Inferior parietal cortex (tissue), 1 donor: ENCODE measurements around the gene WDFY3.

Source experiments
- DNase-seq: peaks from one replicate; pipeline ENCODE4 v3.0.0-alpha.2; 2016; ENCODE audit errors: extremely low spot score

Gene WDFY3

GRCh38 chr4:84796394-84796793 is 170.1 kb downstream of the WDFY3 start:
- DNase-seq: no peak

GRCh38 chr4:84792366-84793301 is 173.9 kb downstream of the WDFY3 start:
- no peak for DNase-seq

GRCh38 chr4:84790769-84791565 is 175.5 kb downstream of the WDFY3 start:
- no peak for DNase-seq

GRCh38 chr4:84786478-84786877 is 180.0 kb downstream of the WDFY3 start:
- DNase-seq: no peak

DNA sequence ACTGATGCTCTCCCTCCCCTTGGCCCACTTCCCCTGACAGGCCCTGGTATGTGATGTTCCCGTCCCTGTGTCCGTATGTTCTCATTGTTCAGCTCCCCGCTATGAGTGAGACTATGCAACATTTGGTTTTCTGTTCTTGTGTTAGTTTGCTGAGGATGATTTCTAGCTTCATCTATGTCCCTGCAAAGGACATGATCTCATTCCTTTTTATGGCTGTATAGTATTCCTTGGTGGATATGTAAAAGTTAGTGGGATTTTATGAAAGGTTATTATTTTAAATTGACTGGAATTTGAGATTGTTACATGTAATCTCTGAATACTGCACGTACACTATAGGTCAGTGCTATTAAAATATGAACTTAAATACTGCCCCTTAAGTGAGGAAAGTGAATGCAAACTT is 184.0 kb downstream of the WDFY3 start:
- no peak for DNase-seq

GRCh38 chr4:84780719-84781118 is 185.8 kb downstream of the WDFY3 start:
- DNase-seq: no peak

DNA sequence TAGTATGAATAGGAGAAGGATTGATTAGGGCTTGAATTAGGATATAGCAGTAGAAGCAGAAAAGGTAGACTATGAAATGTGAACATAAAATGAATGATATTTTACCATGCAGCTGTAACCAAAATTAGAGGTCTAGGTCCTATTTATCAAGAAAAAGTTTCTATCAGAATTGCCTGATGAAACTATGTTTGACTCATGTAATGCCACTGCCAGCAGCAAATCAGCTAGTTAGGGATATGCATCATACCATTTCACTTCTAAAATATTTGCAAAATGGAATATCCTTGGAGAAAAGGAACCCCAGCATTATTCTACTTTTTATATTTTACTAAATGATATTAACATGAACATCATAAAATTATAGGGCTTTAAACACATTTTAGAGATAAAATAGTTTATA is 188.4 kb downstream of the WDFY3 start:
- no peak for DNase-seq

- no peak for DNase-seq
Measured at GRCh38 chr4:84767168-84767567, 199.3 kb downstream of the WDFY3 start.

DNA sequence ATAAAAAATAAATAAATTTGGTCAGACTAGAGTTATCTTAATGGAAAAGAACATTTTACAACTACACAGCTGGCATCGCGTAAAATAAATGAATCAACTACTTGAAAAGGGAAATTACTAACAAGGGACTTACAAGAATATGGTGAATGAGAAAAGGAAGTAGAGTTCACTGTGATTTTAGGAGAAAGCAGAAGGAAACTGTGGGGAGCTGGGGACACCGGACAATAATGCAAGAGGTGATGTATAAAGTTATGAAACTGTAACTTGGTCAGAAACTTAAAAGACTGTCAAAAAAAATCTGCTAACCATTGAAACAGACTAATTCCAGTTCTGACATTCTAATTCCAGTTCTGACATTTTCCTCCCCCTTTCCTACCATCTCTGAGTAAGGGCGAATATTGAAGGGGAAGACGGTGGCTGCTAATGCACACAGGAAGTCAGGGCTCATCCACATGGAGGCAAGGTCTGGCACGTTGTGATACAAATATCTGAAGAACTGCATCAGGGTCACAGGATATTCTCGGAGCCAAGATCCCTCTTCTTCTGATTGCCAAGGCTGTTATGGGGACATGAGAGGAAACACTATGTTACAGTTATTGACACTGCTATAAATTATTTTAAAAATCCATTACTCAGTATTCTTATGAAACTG is 213.0 kb downstream of the WDFY3 start:
- DNase-seq: no peak

GRCh38 chr4:84751707-84752106 is 214.8 kb downstream of the WDFY3 start:
- DNase-seq: no peak

DNA sequence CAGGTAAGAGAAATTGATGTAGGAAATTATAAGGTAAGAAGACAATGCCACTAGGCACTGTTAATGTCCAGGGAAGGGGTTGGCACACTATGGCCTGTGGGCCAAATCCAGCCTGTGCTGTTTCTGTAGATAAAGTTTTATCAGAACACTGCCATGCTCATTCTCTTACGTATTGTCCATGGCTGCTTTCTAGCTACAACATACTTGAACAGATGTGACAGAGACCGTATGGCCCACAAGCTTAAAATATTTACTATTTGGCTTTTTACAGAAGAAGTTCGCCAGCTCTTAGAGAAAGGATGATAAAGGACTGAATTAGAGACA is 215.6 kb downstream of the WDFY3 start:
- no peak for DNase-seq

DNA sequence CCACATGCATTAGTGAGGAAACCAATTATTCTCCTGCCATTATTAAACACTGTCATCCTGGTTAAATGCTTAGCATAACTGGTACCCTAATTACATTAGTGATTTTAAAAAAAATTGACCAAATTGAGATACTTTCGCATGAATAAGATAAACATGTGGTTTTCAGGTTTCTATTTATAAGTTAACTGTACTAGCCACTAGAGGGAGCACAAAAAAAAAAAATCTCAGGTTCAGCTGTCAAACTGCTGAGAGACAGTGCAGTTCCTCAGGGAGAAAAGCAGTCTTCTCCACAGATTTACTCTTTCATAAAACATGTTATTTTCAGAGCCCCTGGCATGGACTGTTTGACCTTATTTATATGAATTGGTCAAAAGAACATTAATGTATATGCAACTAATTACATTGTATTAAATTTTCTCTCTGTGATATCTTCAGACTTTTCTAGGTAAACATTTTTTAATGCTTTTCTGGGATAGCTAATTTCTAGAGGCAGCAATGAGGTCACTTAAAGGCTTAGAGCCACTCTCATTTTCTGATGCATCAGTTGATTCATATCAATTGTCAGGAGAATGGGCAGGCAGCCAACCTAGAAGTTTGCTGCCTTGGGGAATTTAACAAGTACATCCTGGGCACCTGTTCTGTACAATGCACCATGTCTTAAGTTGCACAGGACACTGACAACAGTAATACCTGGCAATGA is 216.1 kb downstream of the WDFY3 start:
- peak; percentile 86 for DNase-seq

DNA sequence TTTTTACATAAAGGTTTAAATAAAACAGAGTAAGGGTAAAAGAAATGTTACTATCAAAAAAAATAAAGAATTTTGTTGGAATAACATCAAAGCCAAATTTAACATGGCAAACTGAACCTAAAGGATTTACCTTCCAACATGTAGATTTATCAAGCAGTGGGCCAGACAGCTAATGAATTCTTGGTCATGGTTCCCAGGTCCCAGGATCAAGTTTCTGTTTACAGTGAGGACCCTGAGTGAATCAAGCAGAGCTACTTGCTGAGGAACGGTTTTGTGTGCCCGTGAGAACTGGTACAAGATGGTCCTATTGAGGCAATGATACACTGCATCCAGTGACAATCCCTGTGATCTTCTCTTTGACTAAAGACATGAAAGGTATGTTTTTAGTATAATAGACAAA is 226.4 kb downstream of the WDFY3 start:
- DNase-seq: no peak

- DNase-seq: no peak
Measured at GRCh38 chr4:84738622-84739021, 227.9 kb downstream of the WDFY3 start.

- DNase-seq: no peak
Measured at GRCh38 chr4:84737656-84738055, 228.8 kb downstream of the WDFY3 start.

DNA sequence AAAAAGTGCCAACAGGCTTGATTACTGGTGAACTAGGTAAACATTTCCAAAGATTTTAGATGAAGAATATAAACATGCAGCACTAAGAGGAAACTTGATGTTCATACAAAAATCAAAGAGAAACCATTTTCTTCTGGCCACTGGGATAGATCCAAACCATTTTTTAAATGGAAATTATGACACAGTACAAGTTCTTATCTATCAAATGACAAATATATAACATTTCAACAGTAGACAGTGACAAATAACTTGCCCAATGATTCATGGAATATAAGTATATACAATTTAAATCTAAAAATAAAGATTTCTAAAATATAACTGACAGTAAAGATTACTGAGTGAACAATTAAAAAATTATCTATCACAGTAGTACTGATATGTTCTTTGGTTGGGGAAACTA is 232.5 kb downstream of the WDFY3 start:
- DNase-seq: no peak

- no peak for DNase-seq
Measured at GRCh38 chr4:84733343-84734033, 233.0 kb downstream of the WDFY3 start.

DNA sequence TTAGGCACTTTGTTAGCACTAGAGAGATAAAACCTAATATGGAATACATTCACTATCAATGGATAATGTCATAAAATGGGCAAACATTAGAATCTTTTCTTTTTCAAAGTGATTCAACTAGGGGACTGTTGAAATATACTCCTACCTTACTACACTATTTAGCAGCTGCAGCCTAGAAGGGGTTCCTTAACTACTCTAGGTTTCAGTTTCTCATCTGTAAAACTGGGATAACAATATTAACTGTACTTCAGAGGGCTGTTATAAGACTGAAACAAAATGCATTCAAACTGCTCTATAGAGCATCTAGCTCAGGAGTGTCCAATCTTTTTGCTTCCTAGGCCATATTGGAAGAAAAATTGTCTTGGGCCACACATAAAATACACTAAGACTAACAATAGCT is 236.1 kb downstream of the WDFY3 start:
- DNase-seq: no peak

- no peak for DNase-seq
Measured at GRCh38 chr4:84727491-84727890, 239.0 kb downstream of the WDFY3 start.

- no peak for DNase-seq
Measured at GRCh38 chr4:84726356-84726755, 240.1 kb downstream of the WDFY3 start.

GRCh38 chr4:84722720-84723119 is 243.8 kb downstream of the WDFY3 start:
- no peak for DNase-seq
